GM18870 (cell line): Measurements from ENCODE around the gene CCDC63.
"Not testable (repeated sequence)": the region's sequence is repeated elsewhere in the genome, so short reads cannot be mapped to it uniquely, and the experiment has no call there.

Experiments used
- ATAC-seq: cut with Tn5 transposase; IDR thresholded peaks from one replicate; pipeline ENCODE4 v1.9.1; 2021; ENCODE audit warnings: moderate library complexity; ENCODE audit not compliant: unreplicated experiment

Gene CCDC63

GRCh38 chr12:110844131-110844530, 2.7 kb upstream of the CCDC63 start:
- no peak for ATAC-seq

GRCh38 chr12:110844551-110845338, 2.0 kb upstream of the CCDC63 start:
- ATAC-seq: no peak

DNA sequence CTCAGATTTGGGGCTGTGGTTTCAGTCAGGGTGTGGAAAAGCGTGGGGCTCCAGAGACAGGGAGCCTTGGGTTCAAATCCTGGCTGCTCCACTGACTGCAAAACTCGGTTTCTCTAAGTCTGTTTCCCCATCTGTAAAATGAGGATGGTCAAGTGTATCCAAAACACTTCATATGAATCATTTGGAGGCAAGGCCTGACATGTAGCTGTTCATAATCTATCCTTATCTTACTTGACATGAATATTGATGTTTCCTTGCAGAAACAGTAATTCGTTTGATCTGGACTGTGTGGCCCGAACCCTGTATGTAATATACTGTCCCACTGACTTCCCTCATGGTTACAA, 1.5 kb upstream of the CCDC63 start:
- no peak for ATAC-seq

- no peak for ATAC-seq
Observed at GRCh38 chr12:110848314-110848923, 1.6 kb downstream of the CCDC63 start.

DNA sequence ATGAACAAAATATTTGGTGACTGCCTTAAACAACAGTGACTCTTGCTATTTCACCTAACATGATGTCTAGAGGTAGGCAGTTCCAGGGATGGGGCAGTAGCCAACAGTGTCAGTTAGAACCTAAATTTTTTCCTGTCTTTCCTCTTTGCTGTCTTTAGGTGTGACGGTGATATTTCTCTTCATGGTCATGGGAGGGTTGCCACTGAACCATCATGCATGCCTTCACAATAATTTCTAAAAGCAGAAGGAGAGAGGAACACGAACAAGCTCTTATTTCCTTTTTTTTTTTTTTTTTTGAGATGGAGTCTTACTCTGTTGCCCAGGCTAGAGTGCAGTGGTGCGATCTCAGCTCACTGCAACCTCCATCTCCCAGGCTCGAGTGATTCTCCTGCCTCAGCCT, 2.4 kb downstream of the CCDC63 start:
- no peak for ATAC-seq

- ATAC-seq: no peak
Observed at GRCh38 chr12:110849748-110850403, 3.1 kb downstream of the CCDC63 start.

DNA sequence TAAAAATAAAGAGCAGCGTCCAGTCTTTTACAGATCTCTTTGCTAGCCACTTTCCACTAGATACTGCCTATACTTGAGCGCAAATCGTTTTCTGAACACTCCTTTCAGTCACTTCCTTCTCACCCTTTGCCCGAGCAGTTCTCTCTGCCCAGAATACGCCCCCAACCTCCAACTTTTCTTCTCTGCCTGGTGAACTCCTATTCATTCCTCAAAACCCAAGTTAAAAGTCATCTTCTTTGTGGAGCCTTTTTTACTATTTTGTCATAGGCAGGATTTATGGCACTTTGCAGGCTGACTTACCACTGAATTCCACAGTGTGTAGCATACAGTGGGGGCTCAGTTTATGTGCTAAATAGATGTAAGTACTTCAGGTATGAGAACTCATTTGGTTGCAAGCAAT, 4.0 kb downstream of the CCDC63 start:
- no peak for ATAC-seq

- ATAC-seq: no peak
Observed at GRCh38 chr12:110853836-110854235, 7.0 kb downstream of the CCDC63 start.

DNA sequence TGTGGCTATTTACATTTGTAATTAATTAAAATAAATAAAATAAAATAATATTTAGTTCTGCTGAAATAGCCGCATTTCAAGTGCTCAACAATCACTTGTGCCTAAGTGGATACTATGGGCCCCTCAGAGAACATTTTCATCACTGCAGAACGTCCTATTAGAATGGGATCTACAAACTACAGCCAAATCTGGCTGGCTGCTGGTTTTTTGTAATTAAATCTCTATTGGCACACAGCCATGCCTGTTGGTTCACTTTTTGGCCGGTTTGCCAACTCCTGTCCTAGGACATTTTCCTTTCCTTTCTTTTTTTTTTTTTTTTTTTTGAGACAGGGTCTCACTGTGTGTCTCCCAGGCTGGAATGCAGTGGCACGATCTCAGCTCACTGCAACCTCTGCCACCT, 9.8 kb downstream of the CCDC63 start:
- ATAC-seq: no peak

GRCh38 chr12:110857528-110857927, 10.7 kb downstream of the CCDC63 start:
- ATAC-seq: no peak

DNA sequence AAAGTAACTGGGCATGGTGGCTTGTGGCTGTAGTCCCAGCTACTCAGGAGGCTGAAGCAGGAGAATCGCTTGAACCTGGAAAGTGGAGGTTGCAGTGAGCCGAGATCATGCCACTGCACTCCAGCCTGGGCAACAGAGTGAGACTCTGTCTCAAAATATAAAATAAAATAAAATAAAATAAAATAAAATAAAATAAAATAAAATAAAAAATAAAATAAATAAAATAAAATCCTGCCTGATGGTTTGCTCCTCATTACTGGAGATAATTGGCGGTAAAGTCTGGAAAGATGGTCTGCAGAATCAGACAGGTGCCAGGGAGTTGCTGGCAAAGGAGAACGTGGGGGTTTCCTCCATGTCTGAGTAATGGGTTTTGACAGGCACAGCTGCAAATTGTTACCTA, 11.2 kb downstream of the CCDC63 start:
- ATAC-seq: not testable (repeated sequence)

GRCh38 chr12:110858848-110859247, 12.1 kb downstream of the CCDC63 start:
- no peak for ATAC-seq

DNA sequence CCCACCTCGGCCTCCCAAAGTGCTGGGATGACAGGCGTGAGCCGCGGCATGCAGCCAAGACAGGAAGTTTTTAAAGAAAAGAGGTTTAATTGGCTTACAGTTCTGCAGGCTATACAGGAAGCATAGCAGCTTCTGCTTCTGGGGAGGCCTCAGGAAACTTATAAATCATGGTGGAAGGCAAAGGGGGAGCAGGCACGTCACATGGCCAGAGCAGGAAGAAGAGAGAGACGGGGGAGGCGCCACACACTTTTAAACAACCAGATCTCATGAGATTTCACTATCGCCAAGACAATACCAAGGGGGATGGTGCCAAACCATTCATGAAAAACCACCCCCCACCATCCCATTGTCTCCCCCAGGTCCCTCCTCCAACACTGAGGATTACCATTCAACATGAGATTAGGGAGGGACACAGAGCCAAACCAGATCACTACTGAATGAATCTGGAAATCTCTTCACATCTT, 14.1 kb downstream of the CCDC63 start:
- ATAC-seq: no peak

- no peak for ATAC-seq
Observed at GRCh38 chr12:110861729-110862128, 14.9 kb downstream of the CCDC63 start.

GRCh38 chr12:110862329-110862728, 15.5 kb downstream of the CCDC63 start:
- ATAC-seq: no peak

- ATAC-seq: no peak
Observed at GRCh38 chr12:110863161-110863560, 16.4 kb downstream of the CCDC63 start.

DNA sequence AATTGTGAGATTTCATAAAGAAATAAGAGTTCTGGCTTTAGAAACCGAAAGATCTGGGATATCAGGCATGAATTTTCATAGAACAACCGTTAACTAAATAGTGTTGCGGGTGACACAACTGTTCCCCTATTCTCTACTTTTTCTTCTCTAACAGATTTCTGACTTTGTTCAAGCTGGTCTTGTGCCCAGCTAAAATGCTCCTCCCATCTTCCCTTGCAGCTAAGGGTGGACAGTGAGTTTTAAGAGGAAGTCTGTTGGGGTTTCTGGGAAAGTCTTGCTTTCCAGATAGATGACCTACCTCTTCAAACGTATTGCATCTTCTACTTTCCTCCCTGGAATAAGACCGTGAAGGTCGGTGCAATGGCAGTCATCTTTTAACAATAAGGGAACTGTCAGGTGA, 18.7 kb downstream of the CCDC63 start:
- no peak for ATAC-seq

DNA sequence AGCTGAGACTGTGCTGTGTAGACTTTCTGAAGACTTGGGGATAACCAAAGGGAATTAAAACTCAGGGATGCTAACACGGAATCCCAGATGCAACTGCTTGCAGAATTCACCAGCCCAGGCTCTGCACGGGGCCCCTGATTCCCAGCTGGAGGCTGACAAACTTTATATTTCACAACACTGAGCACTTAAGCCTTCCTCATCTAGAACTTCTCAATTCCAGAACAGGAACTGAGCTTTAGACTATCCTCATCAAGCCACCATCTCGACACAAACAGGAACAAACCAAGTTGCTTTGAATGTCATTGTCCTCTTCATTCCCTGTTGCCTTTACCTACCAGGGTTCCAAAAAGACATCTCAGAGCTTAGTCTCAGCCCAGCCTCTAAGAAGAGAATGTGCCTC, 22.2 kb downstream of the CCDC63 start:
- ATAC-seq: no peak

DNA sequence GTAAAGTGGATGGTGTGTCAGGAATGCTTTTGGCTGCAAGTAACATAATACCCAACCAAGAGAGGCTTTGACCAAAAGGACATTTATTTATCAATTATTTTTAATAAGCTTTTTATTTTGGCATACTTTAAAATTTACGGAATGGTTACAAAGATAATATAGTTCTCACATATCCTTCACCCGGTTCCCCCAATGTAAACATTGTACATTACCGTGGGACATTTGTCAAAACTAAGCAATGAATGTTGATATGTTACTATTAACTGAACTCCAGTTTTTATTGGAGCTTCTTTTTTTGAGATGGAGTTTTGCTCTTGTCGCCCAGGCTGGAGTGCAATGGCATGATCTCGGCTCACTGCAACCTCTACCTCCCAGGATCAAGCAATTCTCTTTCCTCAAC, 23.0 kb downstream of the CCDC63 start:
- no peak for ATAC-seq

GRCh38 chr12:110872100-110872499, 25.3 kb downstream of the CCDC63 start:
- no peak for ATAC-seq

- no peak for ATAC-seq
Observed at GRCh38 chr12:110874351-110874750, 27.6 kb downstream of the CCDC63 start.

GRCh38 chr12:110874781-110875180, 28.0 kb downstream of the CCDC63 start:
- ATAC-seq: no peak
